Measurements from ENCODE around the gene CPEB2. TPM values are rescaled to one million over a fixed set of nuclear protein-coding genes. Genes with fewer than 3 reads are reported as not detected.

CPEB2 gene
- total and polyA plus RNA-seq, 9 of the 15 experiments (the other 6 are each of a cell fraction or from before 2014, with no cell fraction given): 0.39 to 3.0 (median 1.4) TPM

DNA sequence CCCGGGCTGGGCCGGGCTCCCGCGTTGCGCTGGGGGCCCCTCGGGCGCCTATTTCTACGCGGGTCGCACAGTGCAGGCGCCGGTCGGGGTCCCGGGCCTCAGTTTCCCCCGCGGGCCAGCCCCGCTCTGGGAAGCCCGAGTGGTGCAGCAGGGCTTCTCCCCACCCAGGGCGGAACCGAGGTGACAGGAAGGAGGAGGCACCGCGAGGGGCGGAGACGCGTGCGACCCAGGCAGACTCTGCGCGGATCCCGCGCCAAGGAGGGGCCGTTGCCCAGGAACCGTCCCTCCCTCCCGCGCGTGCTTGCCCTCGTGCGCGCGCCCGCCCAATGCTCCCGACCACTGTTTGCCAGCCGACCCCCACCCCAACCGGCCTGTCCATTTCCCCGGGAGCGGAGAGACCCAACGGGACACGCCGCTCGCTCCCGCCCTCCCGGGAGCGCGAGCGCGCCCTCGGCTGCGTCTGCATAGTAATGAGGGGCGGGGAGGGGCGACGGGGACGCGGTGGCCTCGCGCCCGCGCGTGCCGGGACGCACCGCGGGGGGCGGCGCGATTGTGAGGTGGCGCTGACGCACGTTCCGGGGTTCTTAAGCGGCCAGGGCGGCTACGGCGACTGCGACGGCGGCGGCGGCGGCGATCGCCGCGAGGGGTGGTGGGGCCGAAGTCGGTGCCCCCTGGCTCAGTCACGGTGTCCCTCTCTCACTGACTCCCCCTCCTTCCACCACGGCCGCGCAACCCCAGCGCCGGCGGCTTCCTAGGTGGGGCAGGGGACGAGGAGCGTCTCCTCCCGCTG is at the start of gene CPEB2 (continued):
- TF ChIP-seq, protein P1, sequence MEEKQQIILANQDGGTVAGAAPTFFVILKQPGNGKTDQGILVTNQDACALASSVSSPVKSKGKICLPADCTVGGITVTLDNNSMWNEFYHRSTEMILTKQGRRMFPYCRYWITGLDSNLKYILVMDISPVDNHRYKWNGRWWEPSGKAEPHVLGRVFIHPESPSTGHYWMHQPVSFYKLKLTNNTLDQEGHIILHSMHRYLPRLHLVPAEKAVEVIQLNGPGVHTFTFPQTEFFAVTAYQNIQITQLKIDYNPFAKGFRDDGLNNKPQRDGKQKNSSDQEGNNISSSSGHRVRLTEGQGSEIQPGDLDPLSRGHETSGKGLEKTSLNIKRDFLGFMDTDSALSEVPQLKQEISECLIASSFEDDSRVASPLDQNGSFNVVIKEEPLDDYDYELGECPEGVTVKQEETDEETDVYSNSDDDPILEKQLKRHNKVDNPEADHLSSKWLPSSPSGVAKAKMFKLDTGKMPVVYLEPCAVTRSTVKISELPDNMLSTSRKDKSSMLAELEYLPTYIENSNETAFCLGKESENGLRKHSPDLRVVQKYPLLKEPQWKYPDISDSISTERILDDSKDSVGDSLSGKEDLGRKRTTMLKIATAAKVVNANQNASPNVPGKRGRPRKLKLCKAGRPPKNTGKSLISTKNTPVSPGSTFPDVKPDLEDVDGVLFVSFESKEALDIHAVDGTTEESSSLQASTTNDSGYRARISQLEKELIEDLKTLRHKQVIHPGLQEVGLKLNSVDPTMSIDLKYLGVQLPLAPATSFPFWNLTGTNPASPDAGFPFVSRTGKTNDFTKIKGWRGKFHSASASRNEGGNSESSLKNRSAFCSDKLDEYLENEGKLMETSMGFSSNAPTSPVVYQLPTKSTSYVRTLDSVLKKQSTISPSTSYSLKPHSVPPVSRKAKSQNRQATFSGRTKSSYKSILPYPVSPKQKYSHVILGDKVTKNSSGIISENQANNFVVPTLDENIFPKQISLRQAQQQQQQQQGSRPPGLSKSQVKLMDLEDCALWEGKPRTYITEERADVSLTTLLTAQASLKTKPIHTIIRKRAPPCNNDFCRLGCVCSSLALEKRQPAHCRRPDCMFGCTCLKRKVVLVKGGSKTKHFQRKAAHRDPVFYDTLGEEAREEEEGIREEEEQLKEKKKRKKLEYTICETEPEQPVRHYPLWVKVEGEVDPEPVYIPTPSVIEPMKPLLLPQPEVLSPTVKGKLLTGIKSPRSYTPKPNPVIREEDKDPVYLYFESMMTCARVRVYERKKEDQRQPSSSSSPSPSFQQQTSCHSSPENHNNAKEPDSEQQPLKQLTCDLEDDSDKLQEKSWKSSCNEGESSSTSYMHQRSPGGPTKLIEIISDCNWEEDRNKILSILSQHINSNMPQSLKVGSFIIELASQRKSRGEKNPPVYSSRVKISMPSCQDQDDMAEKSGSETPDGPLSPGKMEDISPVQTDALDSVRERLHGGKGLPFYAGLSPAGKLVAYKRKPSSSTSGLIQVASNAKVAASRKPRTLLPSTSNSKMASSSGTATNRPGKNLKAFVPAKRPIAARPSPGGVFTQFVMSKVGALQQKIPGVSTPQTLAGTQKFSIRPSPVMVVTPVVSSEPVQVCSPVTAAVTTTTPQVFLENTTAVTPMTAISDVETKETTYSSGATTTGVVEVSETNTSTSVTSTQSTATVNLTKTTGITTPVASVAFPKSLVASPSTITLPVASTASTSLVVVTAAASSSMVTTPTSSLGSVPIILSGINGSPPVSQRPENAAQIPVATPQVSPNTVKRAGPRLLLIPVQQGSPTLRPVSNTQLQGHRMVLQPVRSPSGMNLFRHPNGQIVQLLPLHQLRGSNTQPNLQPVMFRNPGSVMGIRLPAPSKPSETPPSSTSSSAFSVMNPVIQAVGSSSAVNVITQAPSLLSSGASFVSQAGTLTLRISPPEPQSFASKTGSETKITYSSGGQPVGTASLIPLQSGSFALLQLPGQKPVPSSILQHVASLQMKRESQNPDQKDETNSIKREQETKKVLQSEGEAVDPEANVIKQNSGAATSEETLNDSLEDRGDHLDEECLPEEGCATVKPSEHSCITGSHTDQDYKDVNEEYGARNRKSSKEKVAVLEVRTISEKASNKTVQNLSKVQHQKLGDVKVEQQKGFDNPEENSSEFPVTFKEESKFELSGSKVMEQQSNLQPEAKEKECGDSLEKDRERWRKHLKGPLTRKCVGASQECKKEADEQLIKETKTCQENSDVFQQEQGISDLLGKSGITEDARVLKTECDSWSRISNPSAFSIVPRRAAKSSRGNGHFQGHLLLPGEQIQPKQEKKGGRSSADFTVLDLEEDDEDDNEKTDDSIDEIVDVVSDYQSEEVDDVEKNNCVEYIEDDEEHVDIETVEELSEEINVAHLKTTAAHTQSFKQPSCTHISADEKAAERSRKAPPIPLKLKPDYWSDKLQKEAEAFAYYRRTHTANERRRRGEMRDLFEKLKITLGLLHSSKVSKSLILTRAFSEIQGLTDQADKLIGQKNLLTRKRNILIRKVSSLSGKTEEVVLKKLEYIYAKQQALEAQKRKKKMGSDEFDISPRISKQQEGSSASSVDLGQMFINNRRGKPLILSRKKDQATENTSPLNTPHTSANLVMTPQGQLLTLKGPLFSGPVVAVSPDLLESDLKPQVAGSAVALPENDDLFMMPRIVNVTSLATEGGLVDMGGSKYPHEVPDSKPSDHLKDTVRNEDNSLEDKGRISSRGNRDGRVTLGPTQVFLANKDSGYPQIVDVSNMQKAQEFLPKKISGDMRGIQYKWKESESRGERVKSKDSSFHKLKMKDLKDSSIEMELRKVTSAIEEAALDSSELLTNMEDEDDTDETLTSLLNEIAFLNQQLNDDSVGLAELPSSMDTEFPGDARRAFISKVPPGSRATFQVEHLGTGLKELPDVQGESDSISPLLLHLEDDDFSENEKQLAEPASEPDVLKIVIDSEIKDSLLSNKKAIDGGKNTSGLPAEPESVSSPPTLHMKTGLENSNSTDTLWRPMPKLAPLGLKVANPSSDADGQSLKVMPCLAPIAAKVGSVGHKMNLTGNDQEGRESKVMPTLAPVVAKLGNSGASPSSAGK (IDR thresholded peaks at IDR 0.05): no peak
- TF ChIP-seq ESRRA (IDR thresholded peaks at IDR 0.05; ENCODE audit: borderline replicate concordance, low read depth): no peak; the same call in 1 of the 2 replicates
- TF ChIP-seq ZNF41 (CRISPR knock-in tag; conservative IDR thresholded peaks at IDR 0.05): no peak
- TF ChIP-seq, protein P2, sequence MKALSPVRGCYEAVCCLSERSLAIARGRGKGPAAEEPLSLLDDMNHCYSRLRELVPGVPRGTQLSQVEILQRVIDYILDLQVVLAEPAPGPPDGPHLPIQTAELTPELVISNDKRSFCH (CRISPR knock-in tag; IDR thresholded peaks at IDR 0.05): no peak
- TF ChIP-seq, protein P2 (tag; IDR thresholded peaks at IDR 0.05): no peak
- no peak for TF ChIP-seq PHF21A (IDR thresholded peaks at IDR 0.05; ENCODE audit: borderline replicate concordance, low read depth)
- TF ChIP-seq BRCA1 (IDR thresholded peaks at IDR 0.05): no peak
- no peak for TF ChIP-seq BRCA1 (CRISPR knock-in tag; IDR thresholded peaks at IDR 0.05)
- no peak for TF ChIP-seq ETV5 (CRISPR knock-in tag; IDR thresholded peaks at IDR 0.05; ENCODE audit: low read depth)
- TF ChIP-seq, protein P3, sequence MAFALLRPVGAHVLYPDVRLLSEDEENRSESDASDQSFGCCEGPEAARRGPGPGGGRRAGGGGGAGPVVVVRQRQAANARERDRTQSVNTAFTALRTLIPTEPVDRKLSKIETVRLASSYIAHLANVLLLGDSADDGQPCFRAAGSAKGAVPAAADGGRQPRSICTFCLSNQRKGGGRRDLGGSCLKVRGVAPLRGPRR (CRISPR knock-in tag; IDR thresholded peaks at IDR 0.05): no peak
- no peak for TF ChIP-seq NR2F6 (CRISPR knock-in tag; IDR thresholded peaks at IDR 0.05)
- TF ChIP-seq ZNF436 (CRISPR knock-in tag; IDR thresholded peaks at IDR 0.05): no peak
- TF ChIP-seq ZNF3 (CRISPR knock-in tag; IDR thresholded peaks at IDR 0.05): no peak
- TF ChIP-seq BCL6 (CRISPR knock-in tag; IDR thresholded peaks at IDR 0.05): no peak
- TF ChIP-seq, protein P4, sequence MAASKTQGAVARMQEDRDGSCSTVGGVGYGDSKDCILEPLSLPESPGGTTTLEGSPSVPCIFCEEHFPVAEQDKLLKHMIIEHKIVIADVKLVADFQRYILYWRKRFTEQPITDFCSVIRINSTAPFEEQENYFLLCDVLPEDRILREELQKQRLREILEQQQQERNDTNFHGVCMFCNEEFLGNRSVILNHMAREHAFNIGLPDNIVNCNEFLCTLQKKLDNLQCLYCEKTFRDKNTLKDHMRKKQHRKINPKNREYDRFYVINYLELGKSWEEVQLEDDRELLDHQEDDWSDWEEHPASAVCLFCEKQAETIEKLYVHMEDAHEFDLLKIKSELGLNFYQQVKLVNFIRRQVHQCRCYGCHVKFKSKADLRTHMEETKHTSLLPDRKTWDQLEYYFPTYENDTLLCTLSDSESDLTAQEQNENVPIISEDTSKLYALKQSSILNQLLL (CRISPR knock-in tag; IDR thresholded peaks at IDR 0.05; ENCODE audit: borderline replicate concordance): no peak
